Glomerular visceral epithelial cell (primary cell): ENCODE results near the gene DPYD.

Source experiments
- DNase-seq: peaks from one replicate; pipeline ENCODE4 v3.0.0-alpha.2; 2016; ENCODE audit errors: extremely low spot score

Gene DPYD

GRCh38 chr1:97906567-97907241, 14.1 kb downstream of the DPYD start:
- peak; percentile 62 for DNase-seq

GRCh38 chr1:97905141-97905940, 15.5 kb downstream of the DPYD start:
- no peak for DNase-seq

GRCh38 chr1:97904534-97904933, 16.3 kb downstream of the DPYD start:
- DNase-seq = no peak

GRCh38 chr1:97903626-97904025, 17.2 kb downstream of the DPYD start:
- DNase-seq = no peak

- DNase-seq = no peak
Measured at GRCh38 chr1:97902067-97902466, 18.8 kb downstream of the DPYD start.

GRCh38 chr1:97901017-97901658, 19.7 kb downstream of the DPYD start:
- DNase-seq = no peak

GRCh38 chr1:97898948-97899347, 21.9 kb downstream of the DPYD start:
- DNase-seq = no peak

GRCh38 chr1:97895278-97895677, 25.6 kb downstream of the DPYD start:
- DNase-seq = no peak

- DNase-seq = no peak
Measured at GRCh38 chr1:97893844-97894243, 27.0 kb downstream of the DPYD start.

GRCh38 chr1:97886199-97886598, 34.6 kb downstream of the DPYD start:
- no peak for DNase-seq

- no peak for DNase-seq
Measured at GRCh38 chr1:97883823-97884222, 37.0 kb downstream of the DPYD start.

- DNase-seq = no peak
Measured at GRCh38 chr1:97877307-97877706, 43.5 kb downstream of the DPYD start.

GRCh38 chr1:97875996-97876395, 44.8 kb downstream of the DPYD start:
- DNase-seq = no peak

- DNase-seq = no peak
Measured at GRCh38 chr1:97870589-97870988, 50.2 kb downstream of the DPYD start.

GRCh38 chr1:97869441-97869840, 51.4 kb downstream of the DPYD start:
- no peak for DNase-seq

- DNase-seq = no peak
Measured at GRCh38 chr1:97867127-97867526, 53.7 kb downstream of the DPYD start.

- no peak for DNase-seq
Measured at GRCh38 chr1:97864615-97865014, 56.2 kb downstream of the DPYD start.

- DNase-seq = no peak
Measured at GRCh38 chr1:97853221-97853620, 67.6 kb downstream of the DPYD start.

GRCh38 chr1:97849345-97850340, 71.2 kb downstream of the DPYD start:
- peak; percentile 40 for DNase-seq

- DNase-seq = no peak
Measured at GRCh38 chr1:97845805-97846204, 75.0 kb downstream of the DPYD start.

GRCh38 chr1:97844552-97845089, 76.2 kb downstream of the DPYD start:
- DNase-seq = no peak
